ENCODE results near the gene TCTN2.

DNA sequence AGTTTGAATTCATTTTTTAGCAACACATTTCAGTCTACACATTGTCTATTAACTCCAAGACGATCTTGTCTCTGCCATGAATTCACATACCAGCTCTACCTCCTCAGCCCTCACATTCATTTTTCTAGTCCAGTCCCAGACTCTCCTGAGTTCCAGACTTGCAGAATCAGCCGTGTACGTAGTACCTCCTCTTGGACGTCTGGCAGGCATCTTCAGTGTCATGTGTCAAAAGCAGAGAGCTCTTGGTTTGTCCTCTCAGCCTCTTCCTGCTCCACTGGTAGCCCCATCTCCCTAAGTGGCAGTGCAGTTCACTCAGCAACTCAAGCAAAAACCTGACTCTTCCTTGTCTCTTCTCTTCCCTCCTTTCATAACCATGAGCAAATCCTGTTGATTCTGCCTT, 14.5 kb upstream of the TCTN2 start:
- TF ChIP-seq, protein P1, sequence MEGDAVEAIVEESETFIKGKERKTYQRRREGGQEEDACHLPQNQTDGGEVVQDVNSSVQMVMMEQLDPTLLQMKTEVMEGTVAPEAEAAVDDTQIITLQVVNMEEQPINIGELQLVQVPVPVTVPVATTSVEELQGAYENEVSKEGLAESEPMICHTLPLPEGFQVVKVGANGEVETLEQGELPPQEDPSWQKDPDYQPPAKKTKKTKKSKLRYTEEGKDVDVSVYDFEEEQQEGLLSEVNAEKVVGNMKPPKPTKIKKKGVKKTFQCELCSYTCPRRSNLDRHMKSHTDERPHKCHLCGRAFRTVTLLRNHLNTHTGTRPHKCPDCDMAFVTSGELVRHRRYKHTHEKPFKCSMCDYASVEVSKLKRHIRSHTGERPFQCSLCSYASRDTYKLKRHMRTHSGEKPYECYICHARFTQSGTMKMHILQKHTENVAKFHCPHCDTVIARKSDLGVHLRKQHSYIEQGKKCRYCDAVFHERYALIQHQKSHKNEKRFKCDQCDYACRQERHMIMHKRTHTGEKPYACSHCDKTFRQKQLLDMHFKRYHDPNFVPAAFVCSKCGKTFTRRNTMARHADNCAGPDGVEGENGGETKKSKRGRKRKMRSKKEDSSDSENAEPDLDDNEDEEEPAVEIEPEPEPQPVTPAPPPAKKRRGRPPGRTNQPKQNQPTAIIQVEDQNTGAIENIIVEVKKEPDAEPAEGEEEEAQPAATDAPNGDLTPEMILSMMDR (conservative IDR thresholded peaks at IDR 0.05 in 1 of 2, IDR thresholded peaks at IDR 0.05 in 1 of 2; ENCODE audit: low read depth in 1 of 2, low read length in 2 of 2) = no peak
- no peak for TF ChIP-seq EZH2 (IDR thresholded peaks at IDR 0.05; ENCODE audit: low read length, missing control alignments)

Measured in fibroblast of lung (primary cell).